Ovary (tissue), 3 donors: ENCODE data around the gene WHAMM.

ENCODE experiments used
- EP300 ChIP-seq: sonication (generic); formaldehyde crosslinking; IDR thresholded peaks from one replicate; pipeline ENCODE4 v1.6.1; 2017; ENCODE audit warnings: antibody characterized with exemption
- TF ChIP-seq, protein P1 (sequence below), 3 donors: fragments of 450-650 bp in 2 of 3; fragments of 200-600 bp in 1 of 3; IDR thresholded peaks; one replicate each; pipeline versions ENCODE4 v1.5.1 to v1.8.0; 2016 to 2022; ENCODE audit warnings: antibody characterized with exemption in 3 of 3, mild to moderate bottlenecking in 1 of 3
- donor health status: DM: no; HTN: no; CAD: no.

DNA sequence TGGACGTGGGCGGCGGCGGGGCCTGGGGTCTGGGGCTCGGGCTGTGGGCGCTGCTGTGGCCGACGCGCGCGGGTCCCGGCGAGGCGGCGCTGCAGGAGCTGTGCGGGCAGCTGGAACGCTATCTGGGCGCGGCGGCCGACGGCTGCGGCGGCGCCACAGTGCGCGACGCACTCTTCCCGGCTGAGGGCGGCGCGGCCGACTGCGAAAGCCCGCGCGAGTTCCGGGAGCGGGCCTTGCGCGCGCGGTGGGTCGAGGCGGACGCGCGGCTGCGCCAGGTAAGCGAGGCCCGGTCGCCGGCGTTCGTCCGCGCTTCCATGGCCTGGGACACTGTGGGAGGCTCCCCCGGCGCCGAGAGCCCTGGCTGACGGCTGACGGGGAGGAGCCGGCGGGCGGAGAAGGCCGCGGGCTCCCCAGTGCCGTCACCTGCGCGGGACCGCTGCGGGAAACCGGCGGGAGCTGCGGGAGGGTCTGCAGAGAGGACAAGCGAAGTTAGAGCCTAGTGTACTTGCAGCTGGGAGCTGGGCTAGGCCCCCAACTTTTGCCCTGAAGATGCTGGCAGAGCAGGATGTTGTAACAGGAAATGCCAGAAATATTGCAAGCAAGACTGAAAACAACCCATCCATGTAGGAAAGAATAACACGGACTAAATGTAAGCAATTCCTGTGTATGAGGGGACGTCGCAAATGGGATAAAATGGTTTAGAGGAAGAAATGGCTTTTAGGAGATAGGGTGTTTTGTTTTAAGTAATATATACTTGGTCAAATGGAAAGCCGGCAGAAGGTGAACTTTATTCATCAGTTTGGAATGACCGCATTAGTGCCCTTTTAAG lies 847 bp downstream of the WHAMM start:
- TF ChIP-seq, protein P1, sequence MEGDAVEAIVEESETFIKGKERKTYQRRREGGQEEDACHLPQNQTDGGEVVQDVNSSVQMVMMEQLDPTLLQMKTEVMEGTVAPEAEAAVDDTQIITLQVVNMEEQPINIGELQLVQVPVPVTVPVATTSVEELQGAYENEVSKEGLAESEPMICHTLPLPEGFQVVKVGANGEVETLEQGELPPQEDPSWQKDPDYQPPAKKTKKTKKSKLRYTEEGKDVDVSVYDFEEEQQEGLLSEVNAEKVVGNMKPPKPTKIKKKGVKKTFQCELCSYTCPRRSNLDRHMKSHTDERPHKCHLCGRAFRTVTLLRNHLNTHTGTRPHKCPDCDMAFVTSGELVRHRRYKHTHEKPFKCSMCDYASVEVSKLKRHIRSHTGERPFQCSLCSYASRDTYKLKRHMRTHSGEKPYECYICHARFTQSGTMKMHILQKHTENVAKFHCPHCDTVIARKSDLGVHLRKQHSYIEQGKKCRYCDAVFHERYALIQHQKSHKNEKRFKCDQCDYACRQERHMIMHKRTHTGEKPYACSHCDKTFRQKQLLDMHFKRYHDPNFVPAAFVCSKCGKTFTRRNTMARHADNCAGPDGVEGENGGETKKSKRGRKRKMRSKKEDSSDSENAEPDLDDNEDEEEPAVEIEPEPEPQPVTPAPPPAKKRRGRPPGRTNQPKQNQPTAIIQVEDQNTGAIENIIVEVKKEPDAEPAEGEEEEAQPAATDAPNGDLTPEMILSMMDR (IDR thresholded peaks at IDR 0.05) = no peak
- TF ChIP-seq EP300 = no peak
